WTC11 (cell line): Measurements from ENCODE around the gene MYH14.

Experiments
- ESRRA ChIP-seq: sonication (generic); formaldehyde crosslinking; IDR thresholded peaks from 2 replicates; pipeline ENCODE4 v1.8.1; 2022; ENCODE audit warnings: mild to moderate bottlenecking, missing genetic modification reagents, borderline replicate concordance
- FOXJ3 ChIP-seq: sonication (generic); formaldehyde crosslinking; IDR thresholded peaks from 2 replicates; pipeline ENCODE4 v1.9.0; 2021; ENCODE audit warnings: missing genetic modification reagents, mild to moderate bottlenecking, borderline replicate concordance
- MAX ChIP-seq: sonication (generic); formaldehyde crosslinking; IDR thresholded peaks from 2 replicates; pipeline ENCODE4 v1.8.0; 2022; ENCODE audit warnings: mild to moderate bottlenecking, missing genetic modification reagents
- NFYB ChIP-seq: sonication (generic); formaldehyde crosslinking; conservative IDR thresholded peaks from 2 replicates; pipeline ENCODE4 v1.8.0; 2022; ENCODE audit warnings: low read depth, missing genetic modification reagents
- NR2C2 ChIP-seq: sonication (generic); formaldehyde crosslinking; IDR thresholded peaks from 2 replicates; pipeline ENCODE4 v1.8.0; 2022; ENCODE audit warnings: mild to moderate bottlenecking, missing genetic modification reagents
- SMAD3 ChIP-seq: sonication (generic); formaldehyde crosslinking; IDR thresholded peaks from 2 replicates; pipeline ENCODE4 v1.8.0; 2022; ENCODE audit warnings: missing genetic modification reagents, mild to moderate bottlenecking, borderline replicate concordance
- ZNF263 ChIP-seq: sonication (generic); formaldehyde crosslinking; IDR thresholded peaks from 2 replicates; pipeline ENCODE4 v1.8.1; 2022; ENCODE audit warnings: low read depth, mild to moderate bottlenecking, moderate library complexity, missing genetic modification reagents
- ZNF512 ChIP-seq: sonication (generic); formaldehyde crosslinking; IDR thresholded peaks from 2 replicates; pipeline ENCODE4 v1.8.1; 2022; ENCODE audit warnings: missing genetic modification reagents, borderline replicate concordance
- TF ChIP-seq, protein P1 (sequence below): fragments of 200-600 bp; IDR thresholded peaks from 2 replicates; pipeline ENCODE4 v1.8.0; 2022; ENCODE audit warnings: antibody characterized with exemption
- TF ChIP-seq, protein P2 (sequence below): sonication (generic); formaldehyde crosslinking; IDR thresholded peaks from 2 replicates; pipeline ENCODE4 v1.8.1; 2022; ENCODE audit warnings: mild to moderate bottlenecking, moderate library complexity, missing genetic modification reagents
- TF ChIP-seq, protein P3 (sequence below): sonication (generic); formaldehyde crosslinking; IDR thresholded peaks from 2 replicates; pipeline ENCODE4 v1.8.1; 2023; ENCODE audit warnings: mild to moderate bottlenecking, missing genetic modification reagents

DNA sequence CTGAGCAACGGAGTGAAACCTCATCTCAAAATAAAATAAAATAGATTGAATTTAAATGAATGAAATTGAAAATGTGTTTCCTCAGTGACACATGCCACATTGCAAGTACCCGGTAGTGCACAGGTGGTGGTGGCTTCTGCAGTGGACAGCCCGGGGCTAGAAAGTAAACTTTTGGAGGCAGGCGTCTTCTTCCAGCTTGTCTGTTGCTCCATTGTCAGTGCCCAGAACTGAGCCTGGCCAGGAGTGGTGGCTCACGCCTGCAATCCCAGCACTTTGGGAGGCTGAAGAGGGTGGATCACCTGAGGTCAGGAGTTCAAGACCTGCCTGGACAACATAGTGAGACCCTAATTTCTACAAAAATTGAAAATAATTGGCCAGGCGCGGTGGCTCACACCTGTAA, 5.7 kb downstream of the MYH14 start:
- TF ChIP-seq, protein P1, sequence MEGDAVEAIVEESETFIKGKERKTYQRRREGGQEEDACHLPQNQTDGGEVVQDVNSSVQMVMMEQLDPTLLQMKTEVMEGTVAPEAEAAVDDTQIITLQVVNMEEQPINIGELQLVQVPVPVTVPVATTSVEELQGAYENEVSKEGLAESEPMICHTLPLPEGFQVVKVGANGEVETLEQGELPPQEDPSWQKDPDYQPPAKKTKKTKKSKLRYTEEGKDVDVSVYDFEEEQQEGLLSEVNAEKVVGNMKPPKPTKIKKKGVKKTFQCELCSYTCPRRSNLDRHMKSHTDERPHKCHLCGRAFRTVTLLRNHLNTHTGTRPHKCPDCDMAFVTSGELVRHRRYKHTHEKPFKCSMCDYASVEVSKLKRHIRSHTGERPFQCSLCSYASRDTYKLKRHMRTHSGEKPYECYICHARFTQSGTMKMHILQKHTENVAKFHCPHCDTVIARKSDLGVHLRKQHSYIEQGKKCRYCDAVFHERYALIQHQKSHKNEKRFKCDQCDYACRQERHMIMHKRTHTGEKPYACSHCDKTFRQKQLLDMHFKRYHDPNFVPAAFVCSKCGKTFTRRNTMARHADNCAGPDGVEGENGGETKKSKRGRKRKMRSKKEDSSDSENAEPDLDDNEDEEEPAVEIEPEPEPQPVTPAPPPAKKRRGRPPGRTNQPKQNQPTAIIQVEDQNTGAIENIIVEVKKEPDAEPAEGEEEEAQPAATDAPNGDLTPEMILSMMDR: no peak
- TF ChIP-seq ZNF263 (no peak), ESRRA (CRISPR knock-in tag) (no peak), MAX (CRISPR knock-in tag) (no peak), NFYB (CRISPR knock-in tag) (no peak), NR2C2 (CRISPR knock-in tag) (no peak), ZNF512 (CRISPR knock-in tag) (no peak), FOXJ3 (CRISPR knock-in tag) (no peak), SMAD3 (CRISPR knock-in tag) (no peak)
- TF ChIP-seq, protein P2, sequence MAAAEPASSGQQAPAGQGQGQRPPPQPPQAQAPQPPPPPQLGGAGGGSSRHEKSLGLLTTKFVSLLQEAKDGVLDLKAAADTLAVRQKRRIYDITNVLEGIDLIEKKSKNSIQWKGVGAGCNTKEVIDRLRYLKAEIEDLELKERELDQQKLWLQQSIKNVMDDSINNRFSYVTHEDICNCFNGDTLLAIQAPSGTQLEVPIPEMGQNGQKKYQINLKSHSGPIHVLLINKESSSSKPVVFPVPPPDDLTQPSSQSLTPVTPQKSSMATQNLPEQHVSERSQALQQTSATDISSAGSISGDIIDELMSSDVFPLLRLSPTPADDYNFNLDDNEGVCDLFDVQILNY (CRISPR knock-in tag): no peak
- TF ChIP-seq, protein P3, sequence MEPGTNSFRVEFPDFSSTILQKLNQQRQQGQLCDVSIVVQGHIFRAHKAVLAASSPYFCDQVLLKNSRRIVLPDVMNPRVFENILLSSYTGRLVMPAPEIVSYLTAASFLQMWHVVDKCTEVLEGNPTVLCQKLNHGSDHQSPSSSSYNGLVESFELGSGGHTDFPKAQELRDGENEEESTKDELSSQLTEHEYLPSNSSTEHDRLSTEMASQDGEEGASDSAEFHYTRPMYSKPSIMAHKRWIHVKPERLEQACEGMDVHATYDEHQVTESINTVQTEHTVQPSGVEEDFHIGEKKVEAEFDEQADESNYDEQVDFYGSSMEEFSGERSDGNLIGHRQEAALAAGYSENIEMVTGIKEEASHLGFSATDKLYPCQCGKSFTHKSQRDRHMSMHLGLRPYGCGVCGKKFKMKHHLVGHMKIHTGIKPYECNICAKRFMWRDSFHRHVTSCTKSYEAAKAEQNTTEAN: no peak
